Breast epithelium (tissue), 3 donors: ENCODE results near the gene REM2.

Experiments used
- POLR2A ChIP-seq: fragments of 450-650 bp; IDR thresholded peaks from one replicate; pipeline ENCODE4 v1.6.1; 2016; ENCODE audit warnings: antibody characterized with exemption, mild to moderate bottlenecking, moderate library complexity
- TF ChIP-seq, protein P1 (sequence below), 3 donors: fragments of 450-650 bp; IDR thresholded peaks; one replicate each; pipeline ENCODE4 v1.5.1; 2016 to 2017; ENCODE audit warnings: antibody characterized with exemption in 3 of 3, mild to moderate bottlenecking in 3 of 3, moderate library complexity in 3 of 3

DNA sequence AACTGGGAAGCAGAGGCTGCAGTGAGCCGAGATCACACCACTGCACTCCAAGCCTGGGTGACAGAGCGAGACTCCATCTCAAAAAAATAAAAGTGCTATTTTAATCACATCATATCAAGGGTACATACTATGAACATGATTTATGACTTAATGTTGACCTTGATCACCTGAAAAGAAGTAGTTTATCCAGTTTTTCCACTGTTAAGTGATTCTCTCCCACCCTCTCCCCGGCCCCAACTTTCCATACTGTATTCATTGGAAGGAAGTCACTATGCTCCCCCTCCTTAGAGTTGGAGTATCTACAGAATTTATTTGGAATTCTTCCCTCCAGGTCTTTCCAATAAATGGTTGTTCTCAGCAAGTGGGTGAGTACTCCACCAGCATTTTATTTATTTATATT is 49.1 kb downstream of the REM2 start:
- TF ChIP-seq, protein P1, sequence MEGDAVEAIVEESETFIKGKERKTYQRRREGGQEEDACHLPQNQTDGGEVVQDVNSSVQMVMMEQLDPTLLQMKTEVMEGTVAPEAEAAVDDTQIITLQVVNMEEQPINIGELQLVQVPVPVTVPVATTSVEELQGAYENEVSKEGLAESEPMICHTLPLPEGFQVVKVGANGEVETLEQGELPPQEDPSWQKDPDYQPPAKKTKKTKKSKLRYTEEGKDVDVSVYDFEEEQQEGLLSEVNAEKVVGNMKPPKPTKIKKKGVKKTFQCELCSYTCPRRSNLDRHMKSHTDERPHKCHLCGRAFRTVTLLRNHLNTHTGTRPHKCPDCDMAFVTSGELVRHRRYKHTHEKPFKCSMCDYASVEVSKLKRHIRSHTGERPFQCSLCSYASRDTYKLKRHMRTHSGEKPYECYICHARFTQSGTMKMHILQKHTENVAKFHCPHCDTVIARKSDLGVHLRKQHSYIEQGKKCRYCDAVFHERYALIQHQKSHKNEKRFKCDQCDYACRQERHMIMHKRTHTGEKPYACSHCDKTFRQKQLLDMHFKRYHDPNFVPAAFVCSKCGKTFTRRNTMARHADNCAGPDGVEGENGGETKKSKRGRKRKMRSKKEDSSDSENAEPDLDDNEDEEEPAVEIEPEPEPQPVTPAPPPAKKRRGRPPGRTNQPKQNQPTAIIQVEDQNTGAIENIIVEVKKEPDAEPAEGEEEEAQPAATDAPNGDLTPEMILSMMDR (IDR thresholded peaks at IDR 0.05) = no peak
- no peak for TF ChIP-seq POLR2A
